AG04450 (cell line): ENCODE data around the gene RAB3IP. TPM values are rescaled to one million over a fixed set of nuclear protein-coding genes. Genes with fewer than 3 reads are reported as not detected.
A peak's percentile ranks its signal among the peaks of the same experiment; 100 is the strongest.
"Not testable (repeated sequence)": the region's sequence is repeated elsewhere in the genome, so short reads cannot be mapped to it uniquely, and the experiment has no call there.

Source experiments
- CTCF ChIA-PET: fragments of 300-600, 350-600 bp; formaldehyde crosslinking; extraction: SDS; loops from one replicate; lab custom pipeline; 2022; ENCODE audit warnings: antibody characterized with exemption, inconsistent platforms; lab: Charles Lee
- POLR2A ChIA-PET: fragments of 350-600 bp; formaldehyde crosslinking; extraction: SDS; loops from one replicate; lab custom pipeline; 2021; ENCODE audit warnings: antibody characterized with exemption, inconsistent platforms; lab: Yijun Ruan, JAX
- DNase-seq: peaks from one replicate; pipeline ENCODE4 v3.0.0-alpha.2; 2011; ENCODE audit warnings: low read depth, low spot score
- H3K27ac ChIP-seq: one replicate; pipeline ENCODE4 v1.5.1; 2012; ENCODE audit warnings: low read depth, low read length, control low read depth
- H3K27me3 ChIP-seq: one replicate; pipeline ENCODE4 v1.6.0; 2012; ENCODE audit warnings: low read length; ENCODE audit not compliant: control insufficient read depth, insufficient read depth
- H3K4me3 ChIP-seq: 2 replicates; pipeline ENCODE4 v1.5.1; 2011; ENCODE audit warnings: mild to moderate bottlenecking, low read depth, low read length, control low read depth
- H3K9me3 ChIP-seq: 2 replicates; pipeline ENCODE4 v1.5.1; 2012; ENCODE audit warnings: low read length; ENCODE audit not compliant: control insufficient read depth, insufficient read depth
- polyA plus RNA-seq: library from polyadenylated mRNA; depleted of rRNA; stranded (reverse); fragments of >200 nt; gene quantifications from 2 replicates; pipeline ENCODE4 v1.2.3, GENCODE V29; 2011
- TF ChIP-seq, protein P1 (sequence below): IDR thresholded peaks from 2 replicates; pipeline ENCODE4 v1.5.1; 2011; ENCODE audit warnings: low read depth, low read length, control low read depth, inconsistent platforms

RAB3IP gene
- polyA plus RNA-seq, 1 experiment = 3.1 TPM

DNA sequence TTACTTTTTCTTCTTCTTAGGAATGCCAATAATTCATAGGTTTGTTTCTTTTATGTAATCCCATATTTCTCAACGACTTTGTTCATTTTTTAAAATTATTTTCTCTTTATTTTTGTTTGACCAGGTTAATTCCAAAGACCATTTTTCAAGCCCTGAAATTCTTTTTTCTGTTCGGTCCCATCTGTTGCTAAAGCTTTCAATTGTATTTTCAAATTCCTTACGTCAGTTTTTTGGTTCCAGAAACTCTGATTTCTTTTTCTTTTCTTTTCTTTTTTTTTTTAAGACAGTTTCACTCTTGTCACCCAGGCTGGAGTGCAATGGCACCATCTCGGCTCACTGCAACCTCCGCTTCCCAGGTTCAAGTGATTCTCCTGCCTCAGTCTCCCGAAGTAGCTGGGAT, 27.6 kb downstream of the RAB3IP start:
- ChIA-PET CTCF (no interaction called here), POLR2A (no interaction called here)
- H3K27me3 ChIP-seq = no peaks in the 10 kb centered on the region
- no peak overlapping the region for H3K4me3 ChIP-seq
- H3K27ac ChIP-seq = no peak overlapping the region
- no peak for DNase-seq
- TF ChIP-seq, protein P1, sequence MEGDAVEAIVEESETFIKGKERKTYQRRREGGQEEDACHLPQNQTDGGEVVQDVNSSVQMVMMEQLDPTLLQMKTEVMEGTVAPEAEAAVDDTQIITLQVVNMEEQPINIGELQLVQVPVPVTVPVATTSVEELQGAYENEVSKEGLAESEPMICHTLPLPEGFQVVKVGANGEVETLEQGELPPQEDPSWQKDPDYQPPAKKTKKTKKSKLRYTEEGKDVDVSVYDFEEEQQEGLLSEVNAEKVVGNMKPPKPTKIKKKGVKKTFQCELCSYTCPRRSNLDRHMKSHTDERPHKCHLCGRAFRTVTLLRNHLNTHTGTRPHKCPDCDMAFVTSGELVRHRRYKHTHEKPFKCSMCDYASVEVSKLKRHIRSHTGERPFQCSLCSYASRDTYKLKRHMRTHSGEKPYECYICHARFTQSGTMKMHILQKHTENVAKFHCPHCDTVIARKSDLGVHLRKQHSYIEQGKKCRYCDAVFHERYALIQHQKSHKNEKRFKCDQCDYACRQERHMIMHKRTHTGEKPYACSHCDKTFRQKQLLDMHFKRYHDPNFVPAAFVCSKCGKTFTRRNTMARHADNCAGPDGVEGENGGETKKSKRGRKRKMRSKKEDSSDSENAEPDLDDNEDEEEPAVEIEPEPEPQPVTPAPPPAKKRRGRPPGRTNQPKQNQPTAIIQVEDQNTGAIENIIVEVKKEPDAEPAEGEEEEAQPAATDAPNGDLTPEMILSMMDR = no peak
- peaks cover 11% of the 10 kb centered on the region for H3K9me3 ChIP-seq

DNA sequence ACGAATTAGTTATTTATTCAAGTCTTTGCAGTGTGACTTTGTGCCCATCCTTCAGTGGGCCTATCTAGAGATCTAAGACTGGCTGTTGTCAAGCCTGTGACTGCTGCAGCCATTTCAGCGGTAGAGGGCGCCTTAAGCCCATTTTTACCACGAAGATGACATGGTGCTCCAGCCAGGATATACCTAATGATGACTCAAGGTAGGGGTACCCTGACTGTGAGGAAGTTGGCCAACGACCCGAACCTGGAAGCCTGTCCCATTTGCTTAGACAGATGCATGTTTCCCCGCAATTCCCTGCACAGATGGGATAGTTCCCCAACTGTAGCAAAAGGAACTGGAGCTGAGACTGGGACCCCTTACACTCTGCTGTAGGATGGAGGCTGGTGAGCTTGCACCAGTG, 41.3 kb downstream of the RAB3IP start:
- TF ChIP-seq, protein P1 = peak; percentile 33; the same call in 1 of the 2 replicates
- Histone ChIP-seq H3K27ac (no peak overlapping the region), H3K4me3 (no peak overlapping the region), H3K27me3 (no peaks in the 10 kb centered on the region), H3K9me3 (no peaks in the 10 kb centered on the region)
- ChIA-PET CTCF (no interaction called here), POLR2A (no interaction called here)
- no peak for DNase-seq

DNA sequence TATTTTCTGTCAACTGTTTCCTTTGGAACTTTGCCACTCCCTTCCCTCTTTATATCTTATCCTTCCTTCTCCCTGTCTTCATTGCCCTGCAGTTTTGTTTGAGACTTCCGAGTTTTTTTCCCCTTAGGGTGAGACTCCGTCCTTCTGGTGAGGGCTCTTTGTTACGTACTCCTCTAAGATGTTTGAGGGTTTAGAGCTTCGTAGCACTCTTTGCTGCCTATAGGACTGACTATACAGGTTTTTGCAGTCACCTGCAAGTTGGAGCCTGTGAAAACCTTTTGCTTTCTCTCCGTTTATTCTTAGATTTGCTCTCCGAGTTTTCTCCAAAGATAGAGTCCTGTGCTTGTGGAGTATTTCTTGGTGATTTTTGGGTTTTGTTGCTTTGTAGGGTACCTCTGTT, 44.7 kb downstream of the RAB3IP start:
- no peak overlapping the region for H3K4me3 ChIP-seq
- TF ChIP-seq, protein P1 = no peak
- H3K27ac ChIP-seq = no peak overlapping the region
- H3K9me3 ChIP-seq = no peaks in the 10 kb centered on the region
- no peak for DNase-seq
- CTCF ChIA-PET = no interaction called here
- H3K27me3 ChIP-seq = no peaks in the 10 kb centered on the region
- POLR2A ChIA-PET = no interaction called here

DNA sequence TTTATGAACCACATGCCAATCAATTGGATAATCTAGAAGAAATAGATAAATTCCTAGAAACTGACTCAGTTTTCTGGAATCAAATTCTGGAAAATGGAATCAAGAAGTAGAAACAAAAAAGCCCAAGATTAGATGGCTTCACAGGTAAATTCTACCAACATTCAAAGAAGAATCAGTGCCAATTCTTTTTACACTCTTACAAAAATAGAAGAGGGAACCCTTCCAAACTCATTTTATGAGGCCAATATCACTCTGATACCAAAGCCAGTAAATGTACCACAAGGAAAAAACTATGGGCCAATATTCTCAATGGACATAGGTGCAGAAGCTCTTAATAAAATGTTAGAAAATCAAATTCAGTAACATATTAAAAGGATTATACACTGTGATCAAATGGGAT, 50.7 kb downstream of the RAB3IP start:
- DNase-seq = no peak
- Histone ChIP-seq H3K9me3 (no peaks in the 10 kb centered on the region), H3K4me3 (no peak overlapping the region), H3K27ac (no peak overlapping the region), H3K27me3 (no peaks in the 10 kb centered on the region)
- POLR2A ChIA-PET = no interaction called here
- TF ChIP-seq, protein P1 = no peak
- CTCF ChIA-PET = no interaction called here

DNA sequence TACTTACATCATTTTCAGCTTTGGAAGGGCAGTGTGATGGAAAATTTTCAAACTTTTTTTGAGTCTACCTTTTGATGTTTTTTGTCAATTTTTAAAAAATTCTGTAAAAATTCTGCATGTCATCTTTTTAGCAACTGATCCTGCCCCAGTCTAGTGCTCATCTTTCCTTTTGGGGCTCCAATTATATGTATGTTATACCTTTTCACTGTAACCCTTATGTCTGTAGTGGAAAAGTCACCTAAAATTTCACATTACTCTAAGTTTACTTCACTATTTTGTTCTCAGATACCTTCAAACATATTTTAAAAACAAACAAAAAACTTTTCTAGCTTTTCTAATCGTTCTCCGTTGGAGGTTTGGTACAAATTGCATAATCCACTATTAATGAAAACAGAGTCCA, 53.9 kb downstream of the RAB3IP start:
- TF ChIP-seq, protein P1 = no peak
- H3K4me3 ChIP-seq = no peak overlapping the region
- H3K9me3 ChIP-seq = no peaks in the 10 kb centered on the region
- no peak overlapping the region for H3K27ac ChIP-seq
- no peak for DNase-seq
- CTCF ChIA-PET = interaction anchor here (0.9 kb wide), 1 partner anchor 1058 kb away, joined by 3 read pairs; no protein-coding TSS in a partner anchor
- no peaks in the 10 kb centered on the region for H3K27me3 ChIP-seq
- POLR2A ChIA-PET = no interaction called here

DNA sequence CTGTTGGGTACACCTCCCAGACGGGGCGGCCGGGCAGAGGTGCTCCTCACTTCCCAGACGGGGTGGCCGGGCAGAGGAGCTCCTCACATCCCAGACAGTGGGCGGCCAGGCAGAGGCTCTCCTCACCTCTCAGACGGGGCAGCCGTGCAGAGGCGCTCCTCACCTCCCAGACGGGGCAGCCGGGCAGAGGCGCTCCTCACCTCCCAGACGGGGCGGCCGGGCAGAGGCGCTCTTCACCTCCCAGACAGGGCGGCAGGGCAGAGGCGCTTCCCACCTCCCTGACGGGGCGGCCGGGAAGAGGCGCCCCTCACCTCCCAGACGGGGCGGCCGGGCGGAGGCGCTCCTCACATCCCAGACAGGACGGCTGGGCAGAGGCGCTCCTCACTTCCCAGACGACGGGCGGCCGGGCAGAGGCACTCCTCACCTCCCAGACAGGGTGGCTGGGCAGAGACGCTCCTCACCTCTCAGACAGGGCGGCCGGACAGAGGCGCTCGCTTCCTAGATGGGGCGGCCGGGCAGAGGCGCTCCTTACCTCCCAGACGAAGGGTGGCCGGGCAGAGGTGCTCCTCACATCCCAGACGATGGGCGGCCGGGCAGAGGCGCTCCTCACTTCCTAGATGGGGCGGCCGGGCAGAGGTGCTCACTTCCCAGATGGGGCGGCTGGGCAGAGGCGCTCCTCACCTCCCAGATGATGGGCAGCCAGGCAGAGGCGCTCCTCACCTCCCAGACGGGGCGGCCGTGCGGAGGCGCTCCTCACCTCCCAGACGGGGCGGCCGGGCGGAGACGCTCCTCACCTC, 68.6 kb downstream of the RAB3IP start:
- CTCF ChIA-PET, H3K27ac ChIP-seq: not testable (repeated sequence)

More for the DNA sequence above, 68.6 kb downstream of the RAB3IP start:
- H3K27me3 ChIP-seq, POLR2A ChIA-PET, DNase-seq, H3K4me3 ChIP-seq, H3K9me3 ChIP-seq: not testable (repeated sequence)
